ENCODE results near the gene RFC1.

DNA sequence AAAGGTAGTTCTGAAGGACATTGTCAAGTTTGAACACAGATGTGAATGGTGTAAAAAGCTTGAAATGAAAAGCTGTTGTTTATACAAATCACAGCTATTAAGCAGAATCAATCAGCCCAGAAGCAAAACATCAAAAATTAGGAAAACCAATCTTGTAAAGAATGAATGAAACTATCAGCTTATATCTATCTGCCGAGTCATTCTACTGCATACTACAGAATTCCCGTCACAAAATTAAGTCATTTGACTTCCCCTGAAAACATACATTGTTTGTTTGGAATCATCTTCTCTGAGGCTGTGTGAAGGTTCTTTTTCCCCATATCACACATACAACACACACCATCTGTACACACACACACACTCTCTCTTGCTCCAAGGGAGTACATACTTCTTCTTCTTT is 80.3 kb downstream of the RFC1 start:
- no peak for TF ChIP-seq POLR2A (IDR thresholded peaks at IDR 0.05)
- TF ChIP-seq, protein P1, sequence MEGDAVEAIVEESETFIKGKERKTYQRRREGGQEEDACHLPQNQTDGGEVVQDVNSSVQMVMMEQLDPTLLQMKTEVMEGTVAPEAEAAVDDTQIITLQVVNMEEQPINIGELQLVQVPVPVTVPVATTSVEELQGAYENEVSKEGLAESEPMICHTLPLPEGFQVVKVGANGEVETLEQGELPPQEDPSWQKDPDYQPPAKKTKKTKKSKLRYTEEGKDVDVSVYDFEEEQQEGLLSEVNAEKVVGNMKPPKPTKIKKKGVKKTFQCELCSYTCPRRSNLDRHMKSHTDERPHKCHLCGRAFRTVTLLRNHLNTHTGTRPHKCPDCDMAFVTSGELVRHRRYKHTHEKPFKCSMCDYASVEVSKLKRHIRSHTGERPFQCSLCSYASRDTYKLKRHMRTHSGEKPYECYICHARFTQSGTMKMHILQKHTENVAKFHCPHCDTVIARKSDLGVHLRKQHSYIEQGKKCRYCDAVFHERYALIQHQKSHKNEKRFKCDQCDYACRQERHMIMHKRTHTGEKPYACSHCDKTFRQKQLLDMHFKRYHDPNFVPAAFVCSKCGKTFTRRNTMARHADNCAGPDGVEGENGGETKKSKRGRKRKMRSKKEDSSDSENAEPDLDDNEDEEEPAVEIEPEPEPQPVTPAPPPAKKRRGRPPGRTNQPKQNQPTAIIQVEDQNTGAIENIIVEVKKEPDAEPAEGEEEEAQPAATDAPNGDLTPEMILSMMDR (IDR thresholded peaks at IDR 0.05) = no peak

All from prostate gland (tissue), 2 donors.